HUES64 (cell line): ENCODE results near the gene COX5A.
"Not testable (repeated sequence)": the region's sequence is repeated elsewhere in the genome, so short reads cannot be mapped to it uniquely, and the experiment has no call there.

Source experiments
- H3K27ac ChIP-seq: 2 replicates; pipeline ENCODE4 v1.7.0; 2013; ENCODE audit warnings: low read depth, low read length, inconsistent platforms
- H3K27me3 ChIP-seq: 2 replicates; pipeline ENCODE4 v1.6.1; 2013; ENCODE audit warnings: mild to moderate bottlenecking, low read length; ENCODE audit not compliant: insufficient read depth
- H3K36me3 ChIP-seq: 2 replicates; pipeline ENCODE4 v1.6.1; 2013; ENCODE audit warnings: mild to moderate bottlenecking, low read length; ENCODE audit not compliant: insufficient read depth
- H3K4me1 ChIP-seq: 2 replicates; pipeline ENCODE4 v1.6.1; 2013; ENCODE audit warnings: mild to moderate bottlenecking, low read length, moderate library complexity; ENCODE audit not compliant: insufficient read depth
- H3K4me3 ChIP-seq: 2 replicates; pipeline ENCODE4 v1.5.1; 2013; ENCODE audit warnings: mild to moderate bottlenecking, low read length, moderate library complexity
- H3K9ac ChIP-seq: 2 replicates; pipeline ENCODE4 v1.6.1; 2013; ENCODE audit warnings: mild to moderate bottlenecking, low read depth, low read length
- H3K9me3 ChIP-seq: 2 replicates; pipeline ENCODE4 v1.6.1; 2013; ENCODE audit warnings: low read depth, low read length; ENCODE audit not compliant: insufficient read depth
- WGBS: fragments of 150-250, 120-280 bp; methylation state at CpG from one replicate; pipeline ENCODE4 v1.1.7; 2013; ENCODE audit warnings: missing lambda C conversion rate; 5-methylcytosine and 5-hydroxymethylcytosine counted together

The COX5A gene

DNA sequence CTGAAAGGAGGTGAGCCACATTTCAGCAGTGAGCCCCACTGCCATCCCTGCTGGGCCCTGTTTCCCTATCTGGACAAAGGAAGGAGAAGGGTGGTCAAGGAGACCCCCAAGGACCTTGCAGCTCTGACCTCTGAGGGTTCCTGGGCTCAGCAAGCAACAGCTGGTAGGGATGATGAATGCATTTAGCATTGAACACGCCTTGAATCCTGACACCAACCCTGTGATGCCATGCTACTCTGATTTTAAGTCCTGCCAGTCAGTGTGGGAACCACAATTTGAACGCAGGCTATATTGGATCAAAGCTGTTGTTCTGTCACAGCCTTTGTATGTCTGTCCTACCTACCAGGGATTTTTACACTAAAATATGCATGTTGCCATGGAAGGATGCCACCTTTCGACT lies 41.6 kb downstream of the COX5A start:
- no peak overlapping the region for H3K27ac ChIP-seq
- no peaks in the 10 kb centered on the region for H3K27me3 ChIP-seq
- 95% methylated on average over 3 of the region's 3 CpGs for WGBS
- no peak overlapping the region for H3K4me3 ChIP-seq
- no peaks in the 10 kb centered on the region for H3K4me1 ChIP-seq
- H3K9ac ChIP-seq = no peak overlapping the region
- no peaks in the 10 kb centered on the region for H3K9me3 ChIP-seq
- H3K36me3 ChIP-seq = peaks cover 74% of the 10 kb centered on the region

DNA sequence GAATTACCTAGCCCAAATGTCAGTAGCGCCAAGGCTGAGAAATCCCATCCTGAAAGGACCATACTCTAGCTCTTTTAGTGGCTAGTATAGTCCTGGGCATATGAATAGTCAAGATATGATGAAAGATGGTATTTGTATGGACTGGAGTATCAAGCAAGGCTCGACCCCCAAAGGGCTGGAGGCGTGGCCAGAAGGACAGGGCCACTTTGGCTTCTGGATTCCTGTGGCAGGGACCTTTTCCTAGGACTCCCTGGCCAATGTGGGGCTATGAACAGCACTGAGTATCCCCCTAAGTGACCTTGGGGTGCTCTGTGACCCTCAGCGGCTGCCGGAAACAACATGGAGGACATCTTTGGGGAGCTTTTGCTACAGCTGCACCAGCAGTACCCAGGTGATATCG lies 42.0 kb downstream of the COX5A start:
- Histone ChIP-seq H3K4me1 (no peaks in the 10 kb centered on the region), H3K4me3 (no peak overlapping the region), H3K36me3 (peaks cover 73% of the 10 kb centered on the region), H3K27me3 (no peaks in the 10 kb centered on the region), H3K27ac (no peak overlapping the region), H3K9me3 (no peaks in the 10 kb centered on the region), H3K9ac (no peak overlapping the region)
- WGBS = 96% methylated on average over 6 of the region's 6 CpGs

DNA sequence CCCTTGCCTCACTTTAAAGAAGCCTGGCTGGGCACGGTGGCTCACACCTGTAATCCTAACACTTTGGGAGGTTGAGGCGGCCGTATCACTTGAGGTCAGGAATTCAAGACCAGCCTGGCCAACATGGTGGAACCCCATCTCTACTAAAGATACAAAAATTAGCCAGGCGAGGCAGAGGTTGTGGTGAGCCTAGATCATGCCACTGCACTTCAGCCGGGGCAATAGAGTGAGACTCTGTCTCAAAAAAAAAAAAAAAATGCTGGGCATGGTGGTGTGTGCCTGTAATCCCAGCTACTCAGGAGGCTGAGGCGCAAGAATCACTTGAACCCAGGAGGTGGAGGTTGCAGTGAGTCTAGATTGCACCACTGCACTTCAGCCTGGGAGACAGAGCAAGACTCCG lies 43.5 kb downstream of the COX5A start:
- H3K4me1 ChIP-seq = not testable (repeated sequence)
- peaks cover 59% of the 10 kb centered on the region for H3K36me3 ChIP-seq

DNA sequence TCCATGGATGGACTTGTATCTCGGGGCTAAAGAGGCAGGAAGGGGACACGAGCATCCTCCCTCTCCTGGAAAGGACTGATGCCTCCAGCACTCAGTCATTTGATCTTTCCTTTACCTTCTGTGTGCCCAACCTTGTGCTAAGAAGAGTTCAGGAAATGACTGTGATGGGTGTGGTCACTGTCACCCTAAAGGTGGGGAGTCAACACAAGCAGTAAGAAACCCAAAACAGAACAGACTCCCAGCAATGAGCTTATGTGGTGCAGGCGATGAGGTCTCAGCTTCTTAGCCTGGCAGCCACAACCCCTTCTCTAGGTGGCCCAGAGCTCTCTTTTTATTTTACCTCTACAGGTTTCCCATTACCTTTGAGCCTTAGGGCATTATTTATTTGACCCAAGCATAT lies 44.2 kb downstream of the COX5A start:
- Histone ChIP-seq H3K36me3 (peaks cover 51% of the 10 kb centered on the region), H3K9me3 (no peaks in the 10 kb centered on the region)
- WGBS = 90% methylated on average over 3 of the region's 3 CpGs

More for the DNA sequence above, 43.5 kb downstream of the COX5A start:
- H3K9me3 ChIP-seq, H3K4me3 ChIP-seq, H3K27ac ChIP-seq, H3K9ac ChIP-seq, H3K27me3 ChIP-seq: not testable (repeated sequence)
- 97% methylated on average over 6 of the region's 7 CpGs for WGBS

DNA sequence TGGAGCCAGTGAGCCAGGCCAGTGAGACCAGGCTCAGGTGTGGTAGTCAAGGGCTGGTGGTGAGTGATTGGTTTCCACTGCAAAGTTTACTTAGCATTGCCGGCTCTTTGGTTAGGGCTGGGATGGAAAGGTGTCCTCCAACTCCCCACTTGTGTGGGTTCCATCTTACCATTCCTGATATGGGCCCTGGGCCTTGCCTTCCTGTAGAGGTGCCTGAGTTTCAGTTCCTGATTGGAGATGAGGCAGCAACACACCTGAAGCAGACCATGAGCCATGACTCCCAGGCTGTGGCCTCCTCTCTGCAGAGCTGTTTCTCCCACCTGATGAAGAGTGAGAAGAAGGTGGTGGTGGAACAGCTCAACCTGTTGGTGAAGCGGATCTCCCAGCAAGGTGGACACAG lies 44.9 kb downstream of the COX5A start:
- no peaks in the 10 kb centered on the region for H3K4me1 ChIP-seq

More for the DNA sequence above, 44.2 kb downstream of the COX5A start:
- Histone ChIP-seq H3K4me3 (no peak overlapping the region), H3K4me1 (no peaks in the 10 kb centered on the region), H3K27me3 (no peaks in the 10 kb centered on the region), H3K9ac (no peak overlapping the region), H3K27ac (no peak overlapping the region)

DNA sequence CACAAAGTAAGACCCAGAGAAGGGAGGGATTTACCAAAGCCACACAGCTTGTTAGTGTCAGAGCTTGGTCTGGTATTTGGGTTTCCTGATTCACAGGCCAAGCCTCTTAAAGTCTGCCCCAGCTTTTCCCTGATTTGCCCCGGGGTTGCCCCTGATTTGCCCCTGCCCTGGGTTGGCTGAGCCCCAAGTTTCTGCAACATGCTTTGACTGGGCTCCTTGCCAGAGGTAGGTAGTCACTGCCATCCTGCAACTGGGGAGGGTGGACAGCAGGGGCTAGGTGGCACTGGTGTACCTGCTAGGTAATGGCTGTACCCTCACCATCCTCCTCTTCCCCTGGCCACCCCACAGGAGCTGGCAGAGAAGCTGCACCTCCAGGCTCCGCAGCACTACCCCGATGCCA lies 45.6 kb downstream of the COX5A start:
- H3K36me3 ChIP-seq = peaks cover 42% of the 10 kb centered on the region
- no peaks in the 10 kb centered on the region for H3K9me3 ChIP-seq
- WGBS = 97% methylated on average over 3 of the region's 3 CpGs

More for the DNA sequence above, 44.9 kb downstream of the COX5A start:
- WGBS = 87% methylated on average over 2 of the region's 2 CpGs
- Histone ChIP-seq H3K4me3 (no peak overlapping the region), H3K27ac (no peak overlapping the region), H3K27me3 (no peaks in the 10 kb centered on the region), H3K36me3 (peaks cover 48% of the 10 kb centered on the region), H3K9ac (no peak overlapping the region), H3K9me3 (no peaks in the 10 kb centered on the region)

DNA sequence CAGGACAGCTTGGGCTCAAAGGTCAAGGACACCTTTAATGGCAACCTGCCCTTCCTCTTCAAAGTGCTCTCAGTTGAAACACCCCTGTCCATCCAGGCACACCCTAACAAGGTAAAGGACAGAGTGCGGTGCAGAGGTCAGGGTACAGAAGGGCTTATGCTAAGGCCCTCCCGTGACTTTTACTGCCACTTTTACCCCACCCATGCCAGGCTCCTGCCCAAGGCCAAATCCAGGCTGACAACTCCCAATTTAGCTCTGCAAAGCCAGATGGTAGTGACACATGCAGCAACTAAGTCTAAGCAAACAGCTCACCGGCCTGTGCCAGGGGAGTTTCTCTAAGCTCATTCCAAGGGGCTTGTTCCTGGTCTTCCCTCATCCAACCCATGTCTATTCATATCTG lies 46.4 kb downstream of the COX5A start:
- H3K27ac ChIP-seq = no peak overlapping the region
- no peaks in the 10 kb centered on the region for H3K27me3 ChIP-seq
- H3K4me1 ChIP-seq = no peaks in the 10 kb centered on the region
- no peak overlapping the region for H3K9ac ChIP-seq
- no peaks in the 10 kb centered on the region for H3K9me3 ChIP-seq
- 92% methylated on average over 3 of the region's 3 CpGs for WGBS
- H3K4me3 ChIP-seq = no peak overlapping the region
- peaks cover 34% of the 10 kb centered on the region for H3K36me3 ChIP-seq

More for the DNA sequence above, 45.6 kb downstream of the COX5A start:
- Histone ChIP-seq H3K4me3 (no peak overlapping the region), H3K27ac (no peak overlapping the region), H3K27me3 (no peaks in the 10 kb centered on the region), H3K4me1 (no peaks in the 10 kb centered on the region), H3K9ac (no peak overlapping the region)

DNA sequence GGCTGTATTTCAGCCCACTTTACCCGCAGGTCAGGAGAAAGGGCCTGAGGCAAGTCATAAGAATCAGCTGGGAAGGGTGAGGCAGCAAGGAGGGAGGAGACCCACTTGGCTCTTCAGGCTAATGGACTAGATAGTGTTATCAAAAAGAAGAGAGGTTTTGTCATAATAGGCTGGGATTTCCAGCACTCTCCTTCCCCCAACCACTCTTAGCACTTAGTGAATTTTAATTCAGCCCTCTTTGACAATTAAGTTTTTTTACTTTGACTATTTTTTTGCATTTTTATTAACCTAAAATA lies 47.3 kb downstream of the COX5A start:
- 3% methylated on average over 1 of the region's 1 CpG for WGBS
- Histone ChIP-seq H3K27ac (no peak overlapping the region), H3K9me3 (no peaks in the 10 kb centered on the region), H3K4me1 (no peaks in the 10 kb centered on the region), H3K4me3 (peak overlapping the region; percentile 75), H3K36me3 (peaks cover 28% of the 10 kb centered on the region), H3K27me3 (no peaks in the 10 kb centered on the region), H3K9ac (peak overlapping the region; percentile 93)

DNA sequence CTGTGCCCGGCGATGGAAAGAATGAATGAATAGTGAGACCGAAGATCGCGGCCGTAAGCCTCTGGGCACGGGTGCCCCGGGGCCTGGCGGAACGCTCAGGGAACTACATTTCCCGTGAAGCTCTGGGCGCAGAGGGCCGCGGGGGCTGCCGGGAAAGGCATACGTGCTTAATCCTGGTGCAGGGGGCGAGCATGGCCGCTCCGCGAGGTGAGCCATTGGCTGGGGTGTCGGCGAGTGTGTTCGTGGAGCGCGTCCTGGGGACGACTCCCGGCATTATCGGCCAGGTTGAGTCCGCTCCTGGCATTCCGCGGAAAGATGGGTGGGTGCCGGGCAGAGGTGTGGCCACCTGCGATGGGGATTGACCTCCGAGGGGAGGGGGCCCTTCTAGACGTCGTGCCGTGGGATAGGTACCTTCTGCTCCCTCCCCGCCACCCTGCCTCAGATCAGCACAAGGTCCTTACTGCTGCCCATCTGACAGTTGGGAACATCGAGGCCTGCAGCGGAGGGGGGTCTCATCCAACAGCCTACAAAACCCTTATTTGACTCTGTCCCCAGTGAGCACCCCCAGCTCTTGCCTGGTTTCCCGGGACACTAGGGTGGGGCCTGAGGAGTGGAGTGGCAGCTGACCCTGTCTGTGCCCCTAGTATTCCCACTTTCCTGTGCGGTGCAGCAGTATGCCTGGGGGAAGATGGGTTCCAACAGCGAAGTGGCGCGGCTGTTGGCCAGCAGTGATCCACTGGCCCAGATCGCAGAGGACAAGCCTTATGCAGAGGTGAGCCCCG lies 47.8 kb downstream of the COX5A start, which contains the start of gene MPI:
Gene MPI, plus strand, starts transcription at position 160 of the 782 bp plus-strand sequence. Its CDS starts 32 bp downstream, at position 192.
- no peaks in the 10 kb centered on the region for H3K9me3 ChIP-seq
- H3K4me3 ChIP-seq = peak within 1 kb of the TSS; percentile 75
- peaks cover 28% of the 10 kb centered on the region for H3K36me3 ChIP-seq
- no peaks in the 10 kb centered on the region for H3K4me1 ChIP-seq
- H3K9ac ChIP-seq = peak within 1 kb of the TSS; percentile 93
- no peaks in the 10 kb centered on the region for H3K27me3 ChIP-seq
- WGBS = 3% methylated on average over 47 of the region's 47 CpGs
- no peak within 1 kb of the TSS for H3K27ac ChIP-seq

DNA sequence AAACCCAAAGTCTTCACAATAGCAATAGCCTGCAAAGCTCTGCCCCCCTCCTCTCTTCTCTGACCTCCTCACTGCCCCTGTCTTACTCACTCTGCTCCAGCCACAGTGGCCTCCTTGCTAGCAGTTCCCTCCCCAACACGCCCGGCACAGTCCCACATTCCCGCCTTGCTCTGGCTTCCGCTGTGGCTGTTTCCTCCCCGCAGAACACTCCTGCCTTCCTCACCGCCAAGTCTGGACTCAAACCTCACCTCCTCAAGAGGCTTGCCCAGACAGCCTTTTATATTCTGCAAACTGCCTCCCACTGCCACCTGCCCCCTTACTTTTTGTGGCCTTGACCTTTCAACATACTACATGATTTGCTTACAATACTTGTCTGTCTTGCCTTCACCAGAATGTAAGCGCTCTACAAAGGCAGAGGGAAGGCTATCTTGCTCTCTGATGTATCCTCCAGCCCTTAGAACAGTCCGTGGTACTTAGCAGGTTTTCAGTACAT lies 48.4 kb downstream of the COX5A start:
- peak overlapping the region; percentile 41 for H3K9ac ChIP-seq
- H3K27me3 ChIP-seq = no peaks in the 10 kb centered on the region
- H3K27ac ChIP-seq = no peak overlapping the region
- H3K4me3 ChIP-seq = peak overlapping the region; percentile 75
- peaks cover 28% of the 10 kb centered on the region for H3K36me3 ChIP-seq
- no peaks in the 10 kb centered on the region for H3K9me3 ChIP-seq
- 27% methylated on average over 8 of the region's 8 CpGs for WGBS
- no peaks in the 10 kb centered on the region for H3K4me1 ChIP-seq

DNA sequence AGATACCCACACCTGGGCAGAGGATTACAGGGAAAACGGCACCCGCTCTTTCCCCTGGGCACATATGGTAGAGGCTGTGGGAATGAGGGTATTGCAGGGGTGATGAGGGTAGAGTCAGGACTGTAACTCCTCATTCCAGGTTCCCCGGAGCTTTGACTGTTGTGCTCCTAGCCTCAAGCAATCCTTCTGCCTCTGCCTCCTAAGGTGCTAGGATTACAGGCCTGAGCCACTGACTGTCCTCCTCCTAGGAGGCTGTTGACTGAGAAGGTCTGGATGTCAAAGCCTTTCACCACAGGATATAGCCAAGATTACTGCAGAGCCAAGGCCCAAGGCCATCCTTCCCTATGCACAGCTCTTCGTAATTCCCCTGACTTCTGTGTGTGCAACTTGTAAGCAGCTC lies 49.2 kb downstream of the COX5A start:
- Histone ChIP-seq H3K36me3 (peaks cover 27% of the 10 kb centered on the region), H3K27me3 (no peaks in the 10 kb centered on the region), H3K9me3 (no peaks in the 10 kb centered on the region), H3K9ac (no peak overlapping the region), H3K4me3 (no peak overlapping the region; the same call in 1 of the 2 replicates), H3K27ac (no peak overlapping the region), H3K4me1 (no peaks in the 10 kb centered on the region)
- WGBS = 95% methylated on average over 4 of the region's 4 CpGs
